Mesothelial cell of epicardium (in vitro differentiated cells): ENCODE data around the gene SNPH. TPM values are rescaled to one million over a fixed set of nuclear protein-coding genes. Genes with fewer than 3 reads are reported as not detected.

ENCODE experiments used
- DNase-seq, 2 experiments: peaks; one replicate each; pipeline ENCODE4 v3.0.0; 2021; ENCODE audit warnings: low spot score in 2 of 2; ENCODE audit not compliant: unreplicated experiment in 2 of 2
- H3K27ac Mint-ChIP-seq: 2 replicates; pipeline ENCODE4 v1.8.0; 2021; ENCODE audit warnings: mixed read lengths
- H3K27me3 Mint-ChIP-seq: 2 replicates; pipeline ENCODE4 v1.8.0; 2021; ENCODE audit warnings: low read depth, mixed read lengths
- H3K36me3 Mint-ChIP-seq: 2 replicates; pipeline ENCODE4 v1.8.0; 2021; ENCODE audit warnings: mixed read lengths
- H3K4me1 Mint-ChIP-seq: 2 replicates; pipeline ENCODE4 v1.8.0; 2021; ENCODE audit warnings: mixed read lengths
- H3K4me3 Mint-ChIP-seq: 2 replicates; pipeline ENCODE4 v1.8.0; 2021; ENCODE audit warnings: mild to moderate bottlenecking, moderate library complexity, mixed read lengths
- H3K9me3 Mint-ChIP-seq: 2 replicates; pipeline ENCODE4 v1.8.0; 2021; ENCODE audit warnings: mixed read lengths
- CTCF ChIP-seq: fragments of 200-600 bp; sonication (generic); IDR thresholded peaks from one replicate; pipeline ENCODE4 v1.5.0; 2021; ENCODE audit warnings: antibody characterized with exemption; ENCODE audit not compliant: unreplicated experiment
- total RNA-seq: library from RNA; stranded (reverse); gene quantifications from 3 replicates; pipeline ENCODE4 v1.2.1, GENCODE V29; 2021

Gene SNPH
- total RNA-seq, 1 donor from 2014 or later = 3.4 TPM

GRCh38 chr20:1280195-1281102, 14.4 kb downstream of the SNPH start:
- Mint-ChIP-seq H3K9me3 (no peaks in the 10 kb centered on the region), H3K4me1 (no peaks in the 10 kb centered on the region), H3K27ac (no peak overlapping the region), H3K4me3 (no peak overlapping the region), H3K36me3 (no peaks in the 10 kb centered on the region), H3K27me3 (peaks cover 4% of the 10 kb centered on the region)
- DNase-seq = no peak
- TF ChIP-seq CTCF = no peak

- no peak overlapping the region for H3K27ac Mint-ChIP-seq
- no peaks in the 10 kb centered on the region for H3K4me1 Mint-ChIP-seq
- H3K36me3 Mint-ChIP-seq = no peaks in the 10 kb centered on the region
- no peak for TF ChIP-seq CTCF
- H3K27me3 Mint-ChIP-seq = peaks cover 4% of the 10 kb centered on the region
- no peaks in the 10 kb centered on the region for H3K9me3 Mint-ChIP-seq
- no peak overlapping the region for H3K4me3 Mint-ChIP-seq
- no peak for DNase-seq
Measured at GRCh38 chr20:1281279-1282057, 15.4 kb downstream of the SNPH start.

- TF ChIP-seq CTCF = no peak
- DNase-seq = no peak
- no peaks in the 10 kb centered on the region for H3K36me3 Mint-ChIP-seq
- H3K27ac Mint-ChIP-seq = no peak overlapping the region
- H3K4me1 Mint-ChIP-seq = no peaks in the 10 kb centered on the region
- no peak overlapping the region for H3K4me3 Mint-ChIP-seq
- no peaks in the 10 kb centered on the region for H3K9me3 Mint-ChIP-seq
- H3K27me3 Mint-ChIP-seq = peaks cover 4% of the 10 kb centered on the region
Measured at GRCh38 chr20:1282966-1283365, 16.9 kb downstream of the SNPH start.

GRCh38 chr20:1283522-1284510, 17.7 kb downstream of the SNPH start:
- H3K36me3 Mint-ChIP-seq = no peaks in the 10 kb centered on the region
- no peaks in the 10 kb centered on the region for H3K4me1 Mint-ChIP-seq
- DNase-seq = no peak
- H3K27me3 Mint-ChIP-seq = peaks cover 4% of the 10 kb centered on the region
- no peaks in the 10 kb centered on the region for H3K9me3 Mint-ChIP-seq
- H3K4me3 Mint-ChIP-seq = no peak overlapping the region
- no peak overlapping the region for H3K27ac Mint-ChIP-seq
- no peak for TF ChIP-seq CTCF
